Measurements from ENCODE around the gene TMED7. TPM values are rescaled to one million over a fixed set of nuclear protein-coding genes. Genes with fewer than 3 reads are reported as not detected.

Gene TMED7
- total and polyA plus RNA-seq, 3 donors from 2014 or later, result 43.6 to 119 (median 89.3) TPM

GRCh38 chr5:115661563-115661962 lies 35.7 kb upstream of the TMED7 start:
- intact Hi-C loops (cut with DNase I; ENCODE audit: low total_unique reads), result no loop called here
- H3K27ac ChIP-seq, result no peak overlapping the region
- TF ChIP-seq CTCF (IDR thresholded peaks at IDR 0.05) (no peak), POLR2A (IDR thresholded peaks at IDR 0.05) (no peak)
- DNase-seq, result no peak
- H3K27me3 ChIP-seq, result no peaks in the 10 kb centered on the region
- H3K36me3 ChIP-seq (ENCODE audit: low read depth, missing control alignments), result no peaks in the 10 kb centered on the region
- no peaks in the 10 kb centered on the region for H3K9me3 ChIP-seq
- H3K4me1 ChIP-seq, result no peaks in the 10 kb centered on the region
- no peak overlapping the region for H3K4me3 ChIP-seq
- WGBS, 2 donors, result 72 to 84% methylated on average over 2 of the region's 2 CpGs

- no peak for DNase-seq
- Histone ChIP-seq H3K4me3 (no peak overlapping the region), H3K4me1 (no peaks in the 10 kb centered on the region), H3K9me3 (no peaks in the 10 kb centered on the region), H3K27ac (no peak overlapping the region), H3K27me3 (no peaks in the 10 kb centered on the region), H3K36me3 (ENCODE audit: low read depth, missing control alignments) (no peaks in the 10 kb centered on the region)
- intact Hi-C loops (cut with DNase I; ENCODE audit: low total_unique reads), result no loop called here
- TF ChIP-seq CTCF (IDR thresholded peaks at IDR 0.05) (no peak), POLR2A (IDR thresholded peaks at IDR 0.05) (no peak)
- WGBS, 2 donors, result 45 to 47% methylated on average over 4 of the region's 4 CpGs
Measured at GRCh38 chr5:115661101-115661500, 35.3 kb upstream of the TMED7 start.

GRCh38 chr5:115657881-115658233 lies 32.0 kb upstream of the TMED7 start:
- Histone ChIP-seq H3K4me1 (no peaks in the 10 kb centered on the region), H3K4me3 (no peak overlapping the region), H3K27ac (no peak overlapping the region), H3K36me3 (ENCODE audit: low read depth, missing control alignments) (no peaks in the 10 kb centered on the region), H3K9me3 (no peaks in the 10 kb centered on the region), H3K27me3 (no peaks in the 10 kb centered on the region)
- no peak for TF ChIP-seq POLR2A (IDR thresholded peaks at IDR 0.05)
- TF ChIP-seq CTCF (IDR thresholded peaks at IDR 0.05), result no peak
- DNase-seq, result no peak
- intact Hi-C loops (cut with DNase I; ENCODE audit: low total_unique reads), result no loop called here
- WGBS, 2 donors, result 87 to 97% methylated on average over 2 of the region's 2 CpGs

- Histone ChIP-seq H3K9me3 (no peaks in the 10 kb centered on the region), H3K27ac (no peak overlapping the region), H3K4me3 (no peak overlapping the region), H3K36me3 (ENCODE audit: low read depth, missing control alignments) (no peaks in the 10 kb centered on the region), H3K27me3 (no peaks in the 10 kb centered on the region), H3K4me1 (no peaks in the 10 kb centered on the region)
- no peak for DNase-seq
- no peak for TF ChIP-seq CTCF (IDR thresholded peaks at IDR 0.05)
- no peak for TF ChIP-seq POLR2A (IDR thresholded peaks at IDR 0.05)
- WGBS, 2 donors, result 91 to 97% methylated on average over 2 of the region's 2 CpGs
- intact Hi-C loops (cut with DNase I; ENCODE audit: low total_unique reads), result no loop called here
Measured at GRCh38 chr5:115657125-115657880, 31.5 kb upstream of the TMED7 start.

- 91 to 93% methylated on average over 1 of the region's 1 CpG for WGBS, 2 donors
- no peak overlapping the region for H3K27ac ChIP-seq
- no peaks in the 10 kb centered on the region for H3K9me3 ChIP-seq
- no peaks in the 10 kb centered on the region for H3K36me3 ChIP-seq (ENCODE audit: low read depth, missing control alignments)
- TF ChIP-seq CTCF (IDR thresholded peaks at IDR 0.05), result no peak
- no peak for TF ChIP-seq POLR2A (IDR thresholded peaks at IDR 0.05)
- H3K27me3 ChIP-seq, result no peaks in the 10 kb centered on the region
- no peak overlapping the region for H3K4me3 ChIP-seq
- no peaks in the 10 kb centered on the region for H3K4me1 ChIP-seq
- no peak for DNase-seq
- intact Hi-C loops (cut with DNase I; ENCODE audit: low total_unique reads), result no loop called here
Measured at GRCh38 chr5:115656404-115656803, 30.6 kb upstream of the TMED7 start.

All from testis (tissue), 3 donors.